NCI-H2171 treated with DMSO at 0.1 percent for 48 hours (cell line): ENCODE measurements around the gene SUPT3H.
A peak's percentile ranks its signal among the peaks of the same experiment; 100 is the strongest.
"Not testable (repeated sequence)": the region's sequence is repeated elsewhere in the genome, so short reads cannot be mapped to it uniquely, and the experiment has no call there.

Source experiments
- DNase-seq: peaks from one replicate; lab custom pipeline; 2025; lab: John Stamatoyannopoulos, UW

SUPT3H gene

GRCh38 chr6:45116714-45117410, 260.9 kb downstream of the SUPT3H start:
- DNase-seq, result no peak

GRCh38 chr6:45115696-45116095, 262.0 kb downstream of the SUPT3H start:
- DNase-seq, result no peak

- no peak for DNase-seq
These were observed 265.0 kb downstream of the SUPT3H start for GRCh38 chr6:45112711-45113110.

- no peak for DNase-seq
These were observed 268.2 kb downstream of the SUPT3H start for GRCh38 chr6:45109551-45109950.

- DNase-seq, result no peak
These were observed 272.4 kb downstream of the SUPT3H start for GRCh38 chr6:45105170-45105820.

- DNase-seq, result no peak
These were observed 273.3 kb downstream of the SUPT3H start for GRCh38 chr6:45104429-45104828.

- no peak for DNase-seq
These were observed 279.5 kb downstream of the SUPT3H start for GRCh38 chr6:45098256-45098655.

GRCh38 chr6:45094831-45095230, 282.9 kb downstream of the SUPT3H start:
- peak; percentile 67 for DNase-seq

- no peak for DNase-seq
These were observed 285.6 kb downstream of the SUPT3H start for GRCh38 chr6:45092135-45092534.

- DNase-seq, result no peak
These were observed 291.2 kb downstream of the SUPT3H start for GRCh38 chr6:45086360-45087084.

- DNase-seq, result no peak
These were observed 293.5 kb downstream of the SUPT3H start for GRCh38 chr6:45084257-45084656.

GRCh38 chr6:45082091-45082490, 295.6 kb downstream of the SUPT3H start:
- no peak for DNase-seq

GRCh38 chr6:45081634-45082033, 296.1 kb downstream of the SUPT3H start:
- DNase-seq, result no peak

GRCh38 chr6:45078432-45078831, 299.3 kb downstream of the SUPT3H start:
- no peak for DNase-seq

GRCh38 chr6:45076217-45076930, 301.4 kb downstream of the SUPT3H start:
- no peak for DNase-seq

- no peak for DNase-seq
These were observed 302.5 kb downstream of the SUPT3H start for GRCh38 chr6:45075246-45075645.

- no peak for DNase-seq
These were observed 303.3 kb downstream of the SUPT3H start for GRCh38 chr6:45074439-45074838.

GRCh38 chr6:45073771-45074170, 304.0 kb downstream of the SUPT3H start:
- DNase-seq, result no peak

- DNase-seq, result no peak
These were observed 305.1 kb downstream of the SUPT3H start for GRCh38 chr6:45072673-45073072.

- no peak for DNase-seq
These were observed 305.7 kb downstream of the SUPT3H start for GRCh38 chr6:45072016-45072415.

GRCh38 chr6:45069091-45069490, 308.6 kb downstream of the SUPT3H start:
- DNase-seq, result no peak

- DNase-seq, result not testable (repeated sequence)
These were observed 310.3 kb downstream of the SUPT3H start for GRCh38 chr6:45067446-45067845.
